Measurements from ENCODE around the gene OR5AL1.
"Not testable (repeated sequence)": the region's sequence is repeated elsewhere in the genome, so short reads cannot be mapped to it uniquely, and the experiment has no call there.

The OR5AL1 gene

DNA sequence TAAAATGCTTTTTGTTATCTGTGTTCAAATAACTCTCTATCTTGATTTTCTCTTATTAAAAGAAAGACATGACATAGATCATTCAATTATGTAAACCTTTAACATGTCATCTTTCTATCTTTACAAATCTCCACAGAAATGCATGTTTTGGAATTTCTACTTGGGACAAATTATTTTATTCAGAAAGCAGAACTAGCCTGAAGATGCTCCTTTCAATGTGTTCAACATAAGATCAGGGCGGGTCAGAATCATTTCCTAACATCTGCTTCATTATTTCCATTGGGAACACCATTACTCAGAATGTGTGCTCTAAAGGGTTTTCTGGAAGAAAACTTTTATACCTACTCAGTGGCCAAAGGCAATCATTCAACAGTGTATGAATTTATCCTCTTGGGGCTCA is at the start of gene OR5AL1:
OR5AL1 (plus strand) TSS at position 301 of the 400 bp plus-strand sequence.
- DNase-seq = no peak

DNA sequence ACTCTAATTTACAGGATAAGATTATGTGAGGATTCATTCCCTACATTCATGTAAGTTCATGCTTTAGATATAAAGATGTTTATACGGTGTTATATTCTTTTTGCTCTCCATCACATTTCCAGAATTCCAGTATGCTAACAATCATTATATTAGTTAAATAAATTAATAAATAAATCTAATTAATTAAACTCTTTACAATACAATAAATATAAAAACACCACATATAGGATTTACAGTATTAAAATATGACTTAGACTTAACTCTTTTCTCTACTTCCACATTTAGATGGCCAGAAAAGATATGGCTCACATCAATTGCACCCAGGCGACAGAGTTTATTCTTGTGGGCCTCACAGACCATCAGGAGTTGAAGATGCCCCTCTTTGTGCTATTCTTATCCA is 37.2 kb upstream of the OR5AL1 start, which contains the start of gene OR8U1:
OR8U1 (plus strand) TSS at position 301 of the 400 bp plus-strand sequence; CDS start at position 301, 0 bp downstream.
- no peak for DNase-seq

DNA sequence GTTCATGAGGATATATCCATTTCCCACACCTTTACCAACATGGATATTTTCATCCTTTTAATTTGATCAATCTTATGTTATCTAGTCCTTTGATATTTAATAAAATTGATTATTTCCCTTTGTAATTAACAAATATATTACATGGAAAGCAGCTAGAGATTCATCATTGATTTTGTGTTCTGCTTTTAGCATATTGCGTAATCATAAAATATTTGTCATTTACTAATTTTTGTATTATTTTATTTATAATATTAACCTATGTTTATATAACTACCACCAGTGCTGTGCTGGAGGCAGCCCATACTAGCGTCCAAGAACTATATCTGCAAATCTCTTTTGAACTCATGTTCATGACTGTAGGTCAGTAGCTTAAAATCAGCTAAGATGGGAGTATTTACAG is 32.4 kb upstream of the OR5AL1 start:
- DNase-seq = no peak

DNA sequence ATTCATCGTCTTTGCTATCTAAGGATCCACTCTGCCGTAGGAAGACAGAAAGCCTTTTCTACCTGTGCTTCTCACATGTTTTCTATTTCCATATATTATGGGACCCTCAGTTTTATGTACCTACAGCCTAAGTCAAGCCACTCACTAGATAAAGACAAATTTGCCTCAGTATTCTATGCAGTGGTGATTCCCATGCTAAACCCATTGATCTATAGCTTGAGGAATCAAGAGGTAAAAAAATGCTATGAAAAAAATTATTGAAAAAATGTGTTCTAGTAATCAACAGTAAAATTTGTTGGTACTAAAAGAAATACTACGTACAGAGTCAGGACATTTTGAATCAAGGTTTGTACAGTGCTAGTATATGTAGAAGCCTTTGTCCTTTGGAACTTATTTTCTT is 18.1 kb upstream of the OR5AL1 start:
- no peak for DNase-seq

DNA sequence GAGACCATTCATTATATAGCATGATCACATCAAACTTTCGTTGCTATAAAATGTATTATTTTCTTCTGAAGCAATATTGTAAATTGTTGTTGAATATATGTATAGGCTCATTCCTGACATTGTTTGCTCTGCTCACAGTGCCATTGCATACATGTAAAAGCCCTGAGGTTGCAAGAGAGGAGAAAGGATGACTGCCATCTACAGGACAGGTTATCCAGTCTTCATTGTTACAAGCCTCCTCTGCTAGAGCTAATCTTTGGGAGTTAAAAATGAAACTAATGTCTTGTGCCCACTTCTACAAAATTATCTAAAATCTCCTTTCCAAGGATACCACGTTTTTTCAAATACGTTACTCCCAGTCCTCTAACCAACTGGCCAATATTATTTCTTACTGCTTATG is 16.4 kb upstream of the OR5AL1 start:
- no peak for DNase-seq

DNA sequence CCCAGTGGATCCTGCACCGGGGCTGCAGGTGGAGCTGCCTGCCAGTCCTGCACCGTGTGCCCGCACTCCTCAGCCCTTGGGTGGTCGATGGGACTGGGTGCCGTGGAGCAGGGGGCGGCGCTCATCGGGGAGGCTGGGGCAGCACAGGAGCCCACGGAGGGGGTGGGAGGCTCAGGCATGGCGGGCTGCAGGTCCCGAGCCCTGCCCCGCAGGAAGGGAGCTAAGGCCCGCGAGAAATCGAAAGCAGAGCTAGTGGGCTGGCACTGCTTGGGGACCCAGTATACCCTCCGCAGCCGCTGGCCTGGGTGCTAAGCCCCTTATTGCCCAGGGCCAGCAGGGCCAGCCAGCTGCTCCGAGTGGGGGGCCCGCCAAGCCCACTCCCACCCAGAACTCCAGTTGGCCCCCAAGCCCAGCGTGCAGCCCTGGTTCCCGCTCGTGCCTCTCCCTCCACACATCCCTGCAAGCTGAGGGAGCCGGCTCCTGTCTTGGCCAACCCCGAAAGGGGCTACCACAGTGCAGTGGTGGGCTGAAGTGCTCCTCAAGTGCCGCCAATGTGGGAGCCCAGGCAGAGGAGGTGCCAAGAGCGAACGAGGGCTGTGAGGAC is 10.5 kb upstream of the OR5AL1 start:
- not testable (repeated sequence) for DNase-seq

DNA sequence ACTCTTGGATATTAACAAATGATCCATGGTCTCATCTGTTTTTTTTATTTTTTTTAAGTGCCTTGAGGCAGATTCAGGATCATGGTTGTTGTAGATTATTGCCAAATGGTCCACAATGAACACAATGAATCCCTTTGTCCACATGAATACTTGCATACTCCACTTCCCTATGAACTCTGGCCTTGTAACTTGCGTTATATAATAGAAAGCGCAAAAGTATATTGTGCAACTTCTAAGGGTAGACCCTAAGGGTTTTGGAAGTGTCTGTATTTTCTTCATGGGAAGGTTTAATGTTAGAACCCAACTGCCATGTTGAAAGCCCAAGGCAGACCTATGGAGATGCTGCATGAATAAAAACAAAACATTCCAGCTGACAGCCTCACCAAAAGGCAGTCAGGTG is 8.1 kb upstream of the OR5AL1 start:
- no peak for DNase-seq

DNA sequence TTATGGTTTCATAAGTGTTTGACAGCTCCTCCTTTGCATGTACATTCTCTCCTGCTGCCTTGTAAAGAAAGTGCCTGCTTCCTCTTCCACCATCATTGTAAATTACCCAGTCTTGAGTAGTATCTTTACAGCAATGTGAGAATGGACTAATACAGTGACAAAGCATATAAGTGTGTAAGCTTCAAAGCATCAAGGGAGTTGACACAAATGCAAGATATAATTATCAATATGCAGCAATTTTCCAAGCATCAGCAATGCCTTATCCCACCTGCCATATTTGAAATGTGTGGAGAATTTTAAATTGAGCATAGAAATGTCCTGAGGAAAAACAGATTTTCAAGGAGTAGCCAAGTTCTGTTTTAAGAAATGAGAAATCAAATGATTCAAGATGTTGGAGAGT is 1.7 kb upstream of the OR5AL1 start:
- no peak for DNase-seq

DNA sequence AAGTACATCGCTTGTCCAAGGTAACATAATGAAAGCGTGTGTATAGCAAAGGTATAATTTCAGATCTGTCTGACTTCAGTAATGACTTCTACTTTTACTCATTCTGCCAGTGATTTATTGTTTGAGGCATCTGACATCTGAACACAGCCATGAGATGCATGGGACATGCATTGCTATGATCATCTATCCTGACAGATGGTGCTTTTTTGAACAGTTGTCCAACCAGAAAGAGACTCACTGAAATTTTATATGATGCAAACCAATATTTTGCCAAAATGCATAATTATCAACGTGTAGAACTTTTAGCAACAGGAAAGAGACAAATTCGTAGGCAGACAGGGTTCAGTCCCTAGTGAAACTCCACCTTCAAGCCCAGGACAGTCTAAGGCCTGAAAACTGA is 41.0 kb downstream of the OR5AL1 start:
- no peak for DNase-seq

DNA sequence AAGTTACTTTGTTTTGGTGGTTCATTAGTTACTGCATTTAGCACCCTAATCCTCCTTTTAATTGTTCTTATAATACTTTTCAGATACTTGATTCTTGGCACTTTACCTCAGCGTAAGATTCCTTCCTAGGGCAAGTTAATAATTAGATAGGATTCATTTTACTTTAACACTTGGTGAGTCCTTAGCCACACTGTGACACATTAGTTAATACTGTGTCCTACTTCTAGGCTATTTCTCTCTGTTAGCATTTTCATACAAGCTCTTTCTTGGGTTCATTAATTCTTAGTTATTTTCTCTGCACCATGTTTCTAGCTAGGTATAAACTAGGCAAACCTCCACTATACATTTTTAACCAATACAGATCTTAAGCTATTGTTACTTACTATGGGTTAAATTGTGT is 44.6 kb downstream of the OR5AL1 start:
- DNase-seq = no peak

Measured in activated CD4-positive, alpha-beta T cell treated with anti-CD3 and anti-CD28 coated beads, Interleukin-10, Interleukin-2, amounts not matched to agents 100 ng/mL and 50 ng/mL, durations not matched to agents 16 hours and 8 hours (primary cell).